Common myeloid progenitor, CD34-positive (primary cell): ENCODE data around the gene NAA20.

Source experiments
- CTCF ChIA-PET: fragments of 350-600 bp; sonication (Branson Sonifier 250); formaldehyde crosslinking; loops from one replicate; lab custom pipeline; 2021; ENCODE audit warnings: antibody characterized with exemption; lab: Charles Lee
- POLR2A ChIA-PET: fragments of 350-600 bp; sonication (Branson Sonifier 250); formaldehyde crosslinking; loops from one replicate; lab custom pipeline; 2021; ENCODE audit warnings: antibody characterized with exemption; lab: Charles Lee
- DNase-seq, 3 donors: peaks; one replicate each; pipeline versions ENCODE4 v3.0.0 to v3.0.0-alpha.2; 2013
- H3K27ac ChIP-seq, 2 experiments: 1 replicate in 1 of 2; 2 replicates in 1 of 2; pipeline ENCODE4 v1.7.0; 2013; ENCODE audit warnings: inconsistent platforms in 2 of 2, low read length in 2 of 2, mild to moderate bottlenecking in 2 of 2, low read depth in 1 of 2, moderate library complexity in 1 of 2; ENCODE audit not compliant: severe bottlenecking in 2 of 2, insufficient read depth in 1 of 2, poor library complexity in 1 of 2
- H3K27me3 ChIP-seq, 5 experiments: replicated peaks in 2 of 5; 1 replicate in 3 of 5; 2 replicates in 2 of 5; pipeline versions ENCODE4 v1.6.1 to v1.7.0; 2013; ENCODE audit warnings: low read length in 4 of 5, mild to moderate bottlenecking in 2 of 5, moderate library complexity in 2 of 5, inconsistent platforms in 1 of 5; ENCODE audit not compliant: insufficient read depth in 5 of 5, control insufficient read depth in 4 of 5
- H3K36me3 ChIP-seq, 4 experiments: 1 replicate in 2 of 4; 2 replicates in 2 of 4; pipeline versions ENCODE4 v1.6.1 to v1.7.0; 2013; ENCODE audit warnings: low read length in 3 of 4, control low read depth in 1 of 4, mild to moderate bottlenecking in 1 of 4; ENCODE audit not compliant: control insufficient read depth in 4 of 4, insufficient read depth in 4 of 4
- H3K4me1 ChIP-seq, 4 experiments: 1 replicate in 3 of 4; 2 replicates in 1 of 4; pipeline versions ENCODE4 v1.6.1 to v1.7.1; 2013; ENCODE audit warnings: low read length in 3 of 4, mild to moderate bottlenecking in 3 of 4, control low read depth in 1 of 4, inconsistent platforms in 1 of 4, moderate library complexity in 1 of 4; ENCODE audit not compliant: control insufficient read depth in 4 of 4, insufficient read depth in 4 of 4; ENCODE audit errors: control extremely low read depth in 1 of 4
- H3K4me3 ChIP-seq, 7 experiments: 1 replicate in 4 of 7; 2 replicates in 3 of 7; pipeline versions ENCODE4 v1.5.1 to v1.7.0; 2013; ENCODE audit warnings: mild to moderate bottlenecking in 7 of 7, low read length in 6 of 7, moderate library complexity in 6 of 7, inconsistent platforms in 2 of 7, low read depth in 2 of 7, control low read depth in 1 of 7; ENCODE audit not compliant: insufficient read depth in 4 of 7, control insufficient read depth in 1 of 7; ENCODE audit errors: extremely low read depth in 1 of 7
- H3K9me3 ChIP-seq, 5 experiments: 1 replicate in 4 of 5; 2 replicates in 1 of 5; pipeline versions ENCODE4 v1.6.1 to v1.7.1; 2013; ENCODE audit warnings: low read length in 4 of 5, mild to moderate bottlenecking in 2 of 5, inconsistent platforms in 1 of 5, low read depth in 1 of 5, moderate library complexity in 1 of 5; ENCODE audit not compliant: control insufficient read depth in 4 of 5, insufficient read depth in 2 of 5; ENCODE audit errors: control extremely low read depth in 1 of 5
- WGBS: methylation state at CpG from one replicate; pipeline ENCODE4 v1.1.5; 2013; ENCODE audit not compliant: insufficient coverage; 5-methylcytosine and 5-hydroxymethylcytosine counted together

NAA20 gene

GRCh38 chr20:20014659-20015058, 2.5 kb upstream of the NAA20 start:
- POLR2A ChIA-PET, result no interaction called here
- H3K4me1 ChIP-seq, result peaks cover 5 to 22% (median 17%) of the 10 kb centered on the region in 4 experiments
- DNase-seq, result peak in 1 of 3 donors; percentile 13
- 0% methylated on average over 1 of the region's 2 CpGs for WGBS
- H3K27me3 ChIP-seq, result no peaks in the 10 kb centered on the region
- CTCF ChIA-PET, result interaction anchor here (0.9 kb wide), 1 partner anchor 96 kb away, joined by 4 read pairs; no protein-coding TSS in a partner anchor
- H3K36me3 ChIP-seq, result peaks cover 0 to 13% (median 4%) of the 10 kb centered on the region in 4 experiments
- no peak overlapping the region for H3K27ac ChIP-seq
- H3K4me3 ChIP-seq, result no peak overlapping the region
- H3K9me3 ChIP-seq, result no peaks in the 10 kb centered on the region

DNA sequence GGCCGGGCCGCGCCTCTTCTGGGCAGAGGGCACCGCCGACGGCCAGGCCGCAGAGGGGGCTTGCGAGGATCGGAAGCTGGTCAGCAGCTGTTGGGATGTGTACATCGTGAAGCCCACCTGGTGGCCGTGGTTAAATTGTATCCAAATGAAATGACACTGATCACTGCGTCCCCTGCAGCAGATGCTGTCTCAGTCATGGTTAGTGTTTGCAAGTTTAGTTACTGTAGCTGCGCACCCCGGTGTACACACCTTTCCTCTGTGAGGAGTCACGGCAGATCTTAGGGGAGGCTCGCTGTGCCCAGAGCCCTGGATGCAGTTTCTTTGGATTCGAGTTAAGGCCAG, 653 bp downstream of the NAA20 start:
- Histone ChIP-seq H3K27ac (peak overlapping the region; percentile 61 to 79), H3K36me3 (peaks cover 0 to 26% (median 6%) of the 10 kb centered on the region in 4 experiments), H3K4me3 (peak overlapping the region; percentile 68 to 94 (median 83)), H3K4me1 (peaks cover 5 to 34% (median 26%) of the 10 kb centered on the region in 4 experiments), H3K9me3 (no peaks in the 10 kb centered on the region), H3K27me3 (no peaks in the 10 kb centered on the region)
- ChIA-PET POLR2A (interaction anchor here (0.8 kb wide), 1 partner anchor 35 kb away, joined by 3 read pairs; the partner anchor contains the start of genes CFAP61 and CRNKL1), CTCF (interaction anchor here (2.1 kb wide), 1 partner anchor 35 kb away, joined by 7 read pairs; the partner anchor contains the start of genes CFAP61 and CRNKL1)
- DNase-seq, result peak; percentile 21 to 65 (median 42)
- 9% methylated on average over 16 of the region's 17 CpGs for WGBS

GRCh38 chr20:20018366-20018765, 1.2 kb downstream of the NAA20 start:
- ChIA-PET POLR2A (interaction anchor here (0.6 kb wide), 1 partner anchor 9 kb away, joined by 5 read pairs; no protein-coding TSS in a partner anchor), CTCF (no interaction called here)
- no peaks in the 10 kb centered on the region for H3K27me3 ChIP-seq
- no peak overlapping the region for H3K27ac ChIP-seq
- WGBS, result 99% methylated on average over 8 of the region's 8 CpGs
- peaks cover under 1 to 30% (median 9%) of the 10 kb centered on the region in 4 experiments for H3K36me3 ChIP-seq
- peaks cover 5 to 34% (median 26%) of the 10 kb centered on the region in 4 experiments for H3K4me1 ChIP-seq
- no peak for DNase-seq
- H3K4me3 ChIP-seq, result peak overlapping the region in 4 of 7 experiments; percentile 79 to 94 (median 90)
- H3K9me3 ChIP-seq, result no peaks in the 10 kb centered on the region

GRCh38 chr20:20019123-20019522, 2.0 kb downstream of the NAA20 start:
- 79% methylated on average over 1 of the region's 2 CpGs for WGBS

GRCh38 chr20:20020908-20021307, 3.7 kb downstream of the NAA20 start:
- peak; percentile 16 to 56 (median 45) for DNase-seq
- H3K36me3 ChIP-seq, result peaks cover 4 to 47% (median 22%) of the 10 kb centered on the region in 4 experiments

More at GRCh38 chr20:20019123-20019522, 2.0 kb downstream of the NAA20 start:
- DNase-seq, result no peak
- ChIA-PET CTCF (interaction anchor here (1.5 kb wide), 1 partner anchor 8 kb away, joined by 3 read pairs; no protein-coding TSS in a partner anchor), POLR2A (interaction anchor here (0.6 kb wide), 1 partner anchor 9 kb away, joined by 5 read pairs; no protein-coding TSS in a partner anchor)
- peaks cover 4 to 36% (median 14%) of the 10 kb centered on the region in 4 experiments for H3K36me3 ChIP-seq
- no peak overlapping the region for H3K27ac ChIP-seq
- H3K4me3 ChIP-seq, result peak overlapping the region in 1 of 7 experiments; percentile 94
- H3K4me1 ChIP-seq, result peaks cover 5 to 34% (median 26%) of the 10 kb centered on the region in 4 experiments
- H3K27me3 ChIP-seq, result no peaks in the 10 kb centered on the region
- H3K9me3 ChIP-seq, result no peaks in the 10 kb centered on the region

GRCh38 chr20:20021835-20022234, 4.7 kb downstream of the NAA20 start:
- no peak for DNase-seq
- peaks cover 7 to 54% (median 26%) of the 10 kb centered on the region in 4 experiments for H3K36me3 ChIP-seq
- H3K4me1 ChIP-seq, result peaks cover 5 to 34% (median 25%) of the 10 kb centered on the region in 4 experiments
- no peaks in the 10 kb centered on the region for H3K9me3 ChIP-seq
- CTCF ChIA-PET, result interaction anchor here (0.8 to 1.6 kb wide), 2 partner anchors 28 to 48 kb away, joined by 3 read pairs; no protein-coding TSS in a partner anchor
- no peak overlapping the region for H3K27ac ChIP-seq
- H3K4me3 ChIP-seq, result no peak overlapping the region
- POLR2A ChIA-PET, result no interaction called here
- WGBS, result 87% methylated on average over 3 of the region's 7 CpGs
- no peaks in the 10 kb centered on the region for H3K27me3 ChIP-seq

More at GRCh38 chr20:20020908-20021307, 3.7 kb downstream of the NAA20 start:
- POLR2A ChIA-PET, result no interaction called here
- no peak overlapping the region for H3K27ac ChIP-seq
- H3K4me3 ChIP-seq, result peak overlapping the region in 1 of 7 experiments; percentile 25
- CTCF ChIA-PET, result interaction anchor here (0.8 to 1.6 kb wide), 3 partner anchors 8 to 32 kb away, joined by 3 read pairs; partner anchors contain the start of genes CFAP61 and CRNKL1
- no peaks in the 10 kb centered on the region for H3K9me3 ChIP-seq
- WGBS, result 49% methylated on average over 4 of the region's 11 CpGs
- no peaks in the 10 kb centered on the region for H3K27me3 ChIP-seq
- H3K4me1 ChIP-seq, result peaks cover 5 to 34% (median 26%) of the 10 kb centered on the region in 4 experiments

GRCh38 chr20:20022498-20022897, 5.3 kb downstream of the NAA20 start:
- H3K27ac ChIP-seq, result no peak overlapping the region
- H3K4me1 ChIP-seq, result peaks cover 5 to 33% (median 24%) of the 10 kb centered on the region in 4 experiments
- no peaks in the 10 kb centered on the region for H3K9me3 ChIP-seq
- H3K4me3 ChIP-seq, result no peak overlapping the region
- ChIA-PET POLR2A (no interaction called here), CTCF (interaction anchor here (0.7 kb wide), 1 partner anchor 1374 kb away, joined by 3 read pairs; no protein-coding TSS in a partner anchor)
- DNase-seq, result peak in 2 of 3 donors; percentile 17
- peaks cover 10 to 60% (median 32%) of the 10 kb centered on the region in 4 experiments for H3K36me3 ChIP-seq
- H3K27me3 ChIP-seq, result no peaks in the 10 kb centered on the region
